Body of pancreas (tissue), 4 donors: ENCODE data around the gene MYCL.
"Not testable (repeated sequence)": the region's sequence is repeated elsewhere in the genome, so short reads cannot be mapped to it uniquely, and the experiment has no call there.

ENCODE experiments used
- POLR2A ChIP-seq, 3 donors: fragments of 450-650 bp; IDR thresholded peaks; one replicate each; pipeline ENCODE4 v1.6.1; 2016; ENCODE audit warnings: antibody characterized with exemption in 3 of 3, mild to moderate bottlenecking in 2 of 3
- TF ChIP-seq, protein P1 (sequence below), 7 experiments: fragments of 450-650 bp in 4 of 7; fragments of 200-600 bp in 3 of 7; sonication (generic) in 3 of 7; IDR thresholded peaks; one replicate each; pipeline ENCODE4 v1.5.1; 2016 to 2019; ENCODE audit warnings: antibody characterized with exemption in 7 of 7

DNA sequence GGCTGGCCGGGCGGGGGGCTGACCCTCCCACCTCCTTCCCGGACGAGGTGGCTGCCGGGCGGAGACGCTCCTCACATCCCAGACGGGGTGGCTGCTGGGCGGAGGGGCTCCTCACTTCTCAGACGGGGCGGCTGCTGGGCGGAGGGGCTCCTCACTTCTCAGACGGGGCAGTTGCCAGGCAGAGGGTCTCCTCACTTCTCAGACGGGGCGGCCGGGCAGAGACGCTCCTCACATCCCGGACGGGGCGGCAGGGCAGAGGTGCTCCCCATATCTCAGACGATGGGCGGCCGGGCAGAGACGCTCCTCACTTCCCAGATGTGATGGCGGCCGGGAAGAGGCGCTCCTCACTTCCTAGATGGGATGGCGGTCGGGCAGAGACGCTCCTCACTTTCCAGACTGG, 11.4 kb upstream of the MYCL start:
- TF ChIP-seq, protein P1, sequence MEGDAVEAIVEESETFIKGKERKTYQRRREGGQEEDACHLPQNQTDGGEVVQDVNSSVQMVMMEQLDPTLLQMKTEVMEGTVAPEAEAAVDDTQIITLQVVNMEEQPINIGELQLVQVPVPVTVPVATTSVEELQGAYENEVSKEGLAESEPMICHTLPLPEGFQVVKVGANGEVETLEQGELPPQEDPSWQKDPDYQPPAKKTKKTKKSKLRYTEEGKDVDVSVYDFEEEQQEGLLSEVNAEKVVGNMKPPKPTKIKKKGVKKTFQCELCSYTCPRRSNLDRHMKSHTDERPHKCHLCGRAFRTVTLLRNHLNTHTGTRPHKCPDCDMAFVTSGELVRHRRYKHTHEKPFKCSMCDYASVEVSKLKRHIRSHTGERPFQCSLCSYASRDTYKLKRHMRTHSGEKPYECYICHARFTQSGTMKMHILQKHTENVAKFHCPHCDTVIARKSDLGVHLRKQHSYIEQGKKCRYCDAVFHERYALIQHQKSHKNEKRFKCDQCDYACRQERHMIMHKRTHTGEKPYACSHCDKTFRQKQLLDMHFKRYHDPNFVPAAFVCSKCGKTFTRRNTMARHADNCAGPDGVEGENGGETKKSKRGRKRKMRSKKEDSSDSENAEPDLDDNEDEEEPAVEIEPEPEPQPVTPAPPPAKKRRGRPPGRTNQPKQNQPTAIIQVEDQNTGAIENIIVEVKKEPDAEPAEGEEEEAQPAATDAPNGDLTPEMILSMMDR (IDR thresholded peaks at IDR 0.05): not testable (repeated sequence)
- not testable (repeated sequence) for TF ChIP-seq POLR2A (IDR thresholded peaks at IDR 0.05)
